NCI-H2107 treated with DMSO at 0.1 percent for 48 hours (cell line): ENCODE data around the gene UNC13C.
A peak's percentile ranks its signal among the peaks of the same experiment; 100 is the strongest.
"Not testable (repeated sequence)": the region's sequence is repeated elsewhere in the genome, so short reads cannot be mapped to it uniquely, and the experiment has no call there.

ENCODE experiments used
- DNase-seq: peaks from one replicate; lab custom pipeline; 2025; ENCODE audit not compliant: unreplicated experiment; lab: John Stamatoyannopoulos, UW

UNC13C gene

GRCh38 chr15:53978253-53978906 lies at the start of gene UNC13C:
UNC13C (plus strand) TSS chr15:53978441; CDS start chr15:54012904, 34,463 bp downstream.
- peak; percentile 4 for DNase-seq

- no peak for DNase-seq
These were observed 42.1 kb upstream of the UNC13C start for GRCh38 chr15:53936137-53936536.

- not testable (repeated sequence) for DNase-seq
These were observed 40.6 kb upstream of the UNC13C start for GRCh38 chr15:53937632-53938031.

- no peak for DNase-seq
These were observed 27.7 kb upstream of the UNC13C start for GRCh38 chr15:53950572-53950971.

GRCh38 chr15:53955396-53955795 lies 22.8 kb upstream of the UNC13C start:
- DNase-seq = no peak

GRCh38 chr15:53962646-53963561 lies 15.3 kb upstream of the UNC13C start:
- no peak for DNase-seq

GRCh38 chr15:53963801-53964200 lies 14.4 kb upstream of the UNC13C start:
- DNase-seq = no peak

GRCh38 chr15:53974121-53974520 lies 4.1 kb upstream of the UNC13C start:
- DNase-seq = no peak

GRCh38 chr15:53974813-53975212 lies 3.4 kb upstream of the UNC13C start:
- no peak for DNase-seq

- peak; percentile 5 for DNase-seq
These were observed 1.3 kb upstream of the UNC13C start for GRCh38 chr15:53976844-53977392.

- no peak for DNase-seq
These were observed 979 bp downstream of the UNC13C start for GRCh38 chr15:53979051-53979788.

GRCh38 chr15:53980021-53980420 lies 1.8 kb downstream of the UNC13C start:
- no peak for DNase-seq

- no peak for DNase-seq
These were observed 3.9 kb downstream of the UNC13C start for GRCh38 chr15:53982071-53982680.

- DNase-seq = no peak
These were observed 4.6 kb downstream of the UNC13C start for GRCh38 chr15:53982876-53983275.

- no peak for DNase-seq
These were observed 6.0 kb downstream of the UNC13C start for GRCh38 chr15:53984221-53984620.

- DNase-seq = no peak
These were observed 7.3 kb downstream of the UNC13C start for GRCh38 chr15:53985562-53985961.

GRCh38 chr15:53987480-53987879 lies 9.2 kb downstream of the UNC13C start:
- no peak for DNase-seq

GRCh38 chr15:54007256-54007655 lies 29.0 kb downstream of the UNC13C start:
- no peak for DNase-seq

GRCh38 chr15:54011656-54012055 lies 33.4 kb downstream of the UNC13C start:
- DNase-seq = no peak

- DNase-seq = no peak
These were observed 35.9 kb downstream of the UNC13C start for GRCh38 chr15:54014067-54014655.
